T-cell (primary cell): ENCODE measurements around the gene SLC16A9. TPM values are rescaled to one million over a fixed set of nuclear protein-coding genes. Genes with fewer than 3 reads are reported as not detected.
"Not testable (repeated sequence)": the region's sequence is repeated elsewhere in the genome, so short reads cannot be mapped to it uniquely, and the experiment has no call there.

Source experiments
- ATAC-seq, 4 experiments: fragments of 200-7000 bp in 3 of 4; fragments of 150-1000 bp in 1 of 4; cut with Tn5 transposase; replicated peaks in 1 of 4; 1 replicate in 3 of 4; 2 replicates in 1 of 4; pipeline ENCODE4 v1.10.0; 2021; ENCODE audit warnings: moderate library complexity in 3 of 4, mild to moderate bottlenecking in 2 of 4, moderate number of reproducible peaks in 1 of 4
- CTCF ChIA-PET, 2 donors: fragments of 300-600 bp; sonication (Branson Sonifier 250); formaldehyde crosslinking; loops; one replicate each; lab custom pipeline; 2022; ENCODE audit warnings: antibody characterized with exemption in 2 of 2; lab: Charles Lee
- POLR2A ChIA-PET, 2 donors: fragments of 300-600 bp; sonication (Branson Sonifier 250); formaldehyde crosslinking; loops; one replicate each; lab custom pipeline; 2022; ENCODE audit warnings: antibody characterized with exemption in 2 of 2; lab: Charles Lee
- DNase-seq, 35 experiments: peaks; one replicate each; pipeline versions ENCODE4 v3.0.0 to v3.0.0-alpha.2; 2013 to 2023
- H3K27ac ChIP-seq: one replicate; pipeline ENCODE4 v1.5.1; 2013; ENCODE audit warnings: low read length
- H3K27me3 ChIP-seq, 2 experiments: replicated peaks in 1 of 2; 1 replicate in 1 of 2; 2 replicates in 1 of 2; pipeline versions ENCODE4 v1.6.1 to v1.7.0; 2013; ENCODE audit warnings: low read length in 1 of 2, mixed read lengths in 1 of 2; ENCODE audit not compliant: control insufficient read depth in 2 of 2, insufficient read depth in 2 of 2; ENCODE audit errors: extremely low read depth in 1 of 2
- H3K36me3 ChIP-seq, 2 donors: 1 replicate in 1 of 2; 2 replicates in 1 of 2; pipeline versions ENCODE4 v1.6.1 to v1.7.0; 2013; ENCODE audit warnings: low read length in 1 of 2; ENCODE audit not compliant: control insufficient read depth in 2 of 2, insufficient read depth in 1 of 2; ENCODE audit errors: extremely low read depth in 1 of 2
- H3K4me1 ChIP-seq, 2 experiments: 1 replicate in 1 of 2; 2 replicates in 1 of 2; pipeline versions ENCODE4 v1.6.1 to v1.7.0; 2013; ENCODE audit warnings: low read length in 2 of 2, mixed read lengths in 1 of 2; ENCODE audit not compliant: insufficient read depth in 2 of 2, control insufficient read depth in 1 of 2; ENCODE audit errors: extremely low read depth in 1 of 2
- H3K4me3 ChIP-seq, 2 donors: 1 replicate in 1 of 2; 2 replicates in 1 of 2; pipeline versions ENCODE4 v1.5.1 to v1.7.0; 2013; ENCODE audit warnings: mild to moderate bottlenecking in 2 of 2, low read length in 1 of 2, moderate library complexity in 1 of 2; ENCODE audit not compliant: control insufficient read depth in 1 of 2; ENCODE audit errors: extremely low read depth in 1 of 2
- H3K9me3 ChIP-seq: 2 replicates; pipeline ENCODE4 v1.7.0; 2013
- H3K27ac Mint-ChIP-seq, 2 donors: one replicate each; pipeline ENCODE4 v1.8.0; 2020 to 2021; ENCODE audit warnings: mild to moderate bottlenecking in 2 of 2, mixed read lengths in 2 of 2
- H3K27me3 Mint-ChIP-seq, 2 donors: one replicate each; pipeline ENCODE4 v1.8.0; 2021 to 2022; ENCODE audit warnings: mixed read lengths in 2 of 2
- H3K36me3 Mint-ChIP-seq: one replicate; pipeline ENCODE4 v1.8.0; 2021; ENCODE audit warnings: mixed read lengths
- H3K4me1 Mint-ChIP-seq, 3 donors: one replicate each; pipeline ENCODE4 v1.8.0; 2020 to 2022; ENCODE audit warnings: mixed read lengths in 3 of 3, mild to moderate bottlenecking in 1 of 3
- H3K4me3 Mint-ChIP-seq, 3 donors: one replicate each; pipeline ENCODE4 v1.8.0; 2020 to 2022; ENCODE audit warnings: mild to moderate bottlenecking in 3 of 3, mixed read lengths in 3 of 3, moderate library complexity in 3 of 3
- H3K9me3 Mint-ChIP-seq, 3 donors: one replicate each; pipeline ENCODE4 v1.8.0; 2020 to 2022; ENCODE audit warnings: mixed read lengths in 3 of 3
- WGBS: methylation state at CpG from one replicate; pipeline ENCODE4 v1.1.5; 2013; ENCODE audit warnings: missing lambda C conversion rate; ENCODE audit not compliant: insufficient coverage; 5-methylcytosine and 5-hydroxymethylcytosine counted together
- total RNA-seq, 35 experiments: library from RNA in 6 of 35; stranded (reverse) in 6 of 35; fragments of 120-200 nt in 1 of 35; gene quantifications; one replicate each; pipeline versions ENCODE4 v1.2.1 to v1.2.4 and lab custom pipeline; 2013 to 2026

SLC16A9 gene
- total RNA-seq, 5 donors from 2014 or later (not counting 1 experiment from before 2014, with no cell fraction given): 0.20 to 0.44 (median 0.20) TPM; not detected in 2

DNA sequence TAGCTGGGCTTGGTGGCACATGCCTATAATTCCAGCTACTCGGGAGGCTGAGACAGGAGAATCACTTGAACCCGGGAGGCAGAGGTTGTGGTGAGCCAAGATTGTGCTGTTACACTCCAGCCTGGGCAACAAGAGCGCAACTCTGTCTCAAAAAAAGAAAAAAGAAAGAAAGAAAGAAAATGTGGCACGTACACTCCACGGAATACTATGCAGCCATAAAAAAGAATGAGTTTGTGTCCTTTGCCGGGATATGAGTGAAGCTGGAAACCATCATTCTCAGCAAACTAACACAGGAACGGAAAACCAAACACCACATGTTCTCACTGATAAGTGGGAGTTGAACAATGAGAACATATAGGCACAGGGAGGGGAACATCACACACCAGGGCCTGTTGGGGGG is 46.4 kb downstream of the SLC16A9 start:
- H3K9me3 Mint-ChIP-seq, H3K27ac ChIP-seq, H3K4me1 Mint-ChIP-seq, H3K4me3 Mint-ChIP-seq, H3K36me3 Mint-ChIP-seq, H3K36me3 ChIP-seq, H3K9me3 ChIP-seq, DNase-seq, H3K27me3 ChIP-seq, H3K4me3 ChIP-seq, ATAC-seq, H3K4me1 ChIP-seq, H3K27ac Mint-ChIP-seq, H3K27me3 Mint-ChIP-seq, POLR2A ChIA-PET: not testable (repeated sequence)
- CTCF ChIA-PET: interaction anchor here in 1 of 2 donors (0.6 kb wide), 2 partner anchors 44 to 81 kb away, joined by 3 to 4 read pairs; no protein-coding TSS in a partner anchor
- 90% methylated on average over 2 of the region's 7 CpGs for WGBS

DNA sequence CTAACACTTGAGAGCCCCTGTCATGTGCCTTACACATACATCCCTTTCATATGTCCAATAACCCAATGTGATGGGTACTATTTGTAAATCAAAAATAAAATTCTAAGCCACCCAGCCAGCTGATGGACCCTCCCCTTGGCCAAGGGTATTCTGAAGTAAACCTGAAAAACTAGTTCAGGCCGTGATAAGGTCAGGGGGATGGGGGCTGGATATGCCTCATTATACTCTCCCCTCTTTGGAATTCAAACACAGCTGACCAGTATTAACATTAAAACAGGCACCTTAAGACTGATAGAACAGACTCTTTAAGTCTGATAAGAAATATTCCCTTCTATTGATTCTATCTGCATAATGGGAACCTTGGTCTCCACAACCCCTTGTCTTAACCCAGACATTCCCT is 51.9 kb downstream of the SLC16A9 start:
- ChIA-PET POLR2A (no interaction called here), CTCF (no interaction called here)
- Histone ChIP-seq H3K4me1 (no peaks in the 10 kb centered on the region), H3K36me3 (no peaks in the 10 kb centered on the region), H3K27me3 (no peaks in the 10 kb centered on the region), H3K27ac (no peak overlapping the region), H3K9me3 (no peaks in the 10 kb centered on the region), H3K4me3 (no peak overlapping the region)
- Mint-ChIP-seq H3K36me3 (no peaks in the 10 kb centered on the region), H3K4me3 (no peak overlapping the region), H3K27me3 (peaks cover 4 to 8% of the 10 kb centered on the region in 2 donors), H3K4me1 (peaks cover 8 to 10% (median 10%) of the 10 kb centered on the region in 3 donors), H3K9me3 (peaks cover 0 to 5% (median 4%) of the 10 kb centered on the region in 3 donors), H3K27ac (no peak overlapping the region)
- no CpG with 5 or more reads among the region's 1 CpG for WGBS
- DNase-seq (no peak), ATAC-seq (no peak)

DNA sequence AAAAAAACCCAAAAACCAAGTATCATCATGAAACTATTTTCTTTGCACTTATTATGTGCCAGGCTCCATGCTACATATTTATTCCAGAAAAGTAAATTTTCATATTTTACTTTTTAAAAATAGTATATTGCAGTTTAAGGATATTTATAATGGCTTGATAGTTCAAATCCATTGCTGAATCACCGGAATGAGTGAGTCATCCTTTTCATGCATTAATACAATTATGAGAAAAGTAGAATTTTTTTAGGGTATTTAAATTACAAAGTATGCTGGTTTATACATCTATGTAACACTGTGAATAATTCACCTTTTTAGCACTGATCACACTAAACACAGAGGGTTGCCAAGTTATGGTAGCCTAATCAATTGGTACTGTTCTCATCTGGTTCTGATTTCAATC is 54.3 kb downstream of the SLC16A9 start:
- H3K9me3 ChIP-seq: no peaks in the 10 kb centered on the region
- ChIA-PET POLR2A (no interaction called here), CTCF (no interaction called here)
- Mint-ChIP-seq H3K36me3 (no peaks in the 10 kb centered on the region), H3K9me3 (peaks cover 0 to 5% (median 4%) of the 10 kb centered on the region in 3 donors), H3K4me3 (no peak overlapping the region), H3K27ac (no peak overlapping the region), H3K4me1 (peaks cover 8 to 10% (median 10%) of the 10 kb centered on the region in 3 donors), H3K27me3 (peaks cover 4 to 8% of the 10 kb centered on the region in 2 donors)
- no CpG with 5 or more reads among the region's 1 CpG for WGBS
- no peaks in the 10 kb centered on the region for H3K4me1 ChIP-seq
- H3K27me3 ChIP-seq: no peaks in the 10 kb centered on the region
- H3K36me3 ChIP-seq: no peaks in the 10 kb centered on the region
- H3K27ac ChIP-seq: no peak overlapping the region
- no peak for ATAC-seq
- H3K4me3 ChIP-seq: no peak overlapping the region
- DNase-seq: no peak

DNA sequence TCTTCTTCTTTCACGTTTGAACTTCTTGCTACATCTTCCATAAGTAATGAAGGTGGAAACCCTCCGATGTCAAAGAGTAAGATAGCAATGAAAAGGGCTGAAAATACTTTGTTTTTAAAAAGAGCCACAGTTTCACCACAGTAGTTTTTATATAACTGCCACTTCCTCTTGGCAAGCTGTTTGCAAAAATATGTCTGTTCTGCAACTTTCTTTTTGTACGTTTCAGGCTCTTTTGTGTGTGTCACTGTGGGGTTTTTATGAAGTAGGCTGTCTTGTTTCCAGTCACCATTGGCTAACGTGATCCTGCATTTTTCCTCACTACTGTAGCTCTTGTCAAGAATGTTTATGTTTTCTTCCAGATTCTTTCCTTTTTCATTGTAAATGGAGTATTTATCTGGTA is 55.6 kb downstream of the SLC16A9 start:
- Histone ChIP-seq H3K27me3 (no peaks in the 10 kb centered on the region), H3K9me3 (no peaks in the 10 kb centered on the region), H3K27ac (no peak overlapping the region), H3K4me3 (no peak overlapping the region), H3K36me3 (no peaks in the 10 kb centered on the region), H3K4me1 (no peaks in the 10 kb centered on the region)
- WGBS: no CpG with 5 or more reads among the region's 4 CpGs
- POLR2A ChIA-PET: no interaction called here
- DNase-seq: no peak
- peaks cover 0 to 3% of the 10 kb centered on the region in 2 donors for H3K27me3 Mint-ChIP-seq
- no peak overlapping the region for H3K27ac Mint-ChIP-seq
- no peaks in the 10 kb centered on the region for H3K9me3 Mint-ChIP-seq
- ATAC-seq: no peak
- CTCF ChIA-PET: interaction anchor here in 1 of 2 donors (0.5 kb wide), 1 partner anchor 29 kb away, joined by 4 read pairs; no protein-coding TSS in a partner anchor
- no peak overlapping the region for H3K4me3 Mint-ChIP-seq
- H3K4me1 Mint-ChIP-seq: peaks cover 8 to 10% (median 10%) of the 10 kb centered on the region in 3 donors
- H3K36me3 Mint-ChIP-seq: no peaks in the 10 kb centered on the region

DNA sequence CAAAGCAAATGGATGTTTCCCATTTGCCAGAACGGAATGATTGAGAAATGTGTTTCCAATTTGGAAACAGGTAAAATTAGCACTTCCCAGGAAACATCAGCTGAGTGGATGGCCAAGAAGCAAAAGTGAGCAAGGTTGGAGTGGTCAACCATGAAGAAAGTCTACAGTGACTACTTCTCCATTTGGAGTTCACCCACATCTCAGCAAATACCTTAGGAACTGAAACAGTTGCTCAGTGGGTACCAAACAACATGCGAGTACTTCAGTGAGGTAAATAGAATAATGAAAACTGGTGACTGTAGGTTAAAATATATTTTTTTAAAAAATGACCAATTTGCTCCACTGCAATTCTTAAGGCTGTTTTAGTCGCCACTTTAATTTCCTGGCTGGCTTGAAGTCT is 57.7 kb downstream of the SLC16A9 start:
- DNase-seq (no peak), ATAC-seq (no peak)
- H3K27me3 Mint-ChIP-seq: no peaks in the 10 kb centered on the region
- Histone ChIP-seq H3K27me3 (peaks cover 0 to 3% of the 10 kb centered on the region in 2 experiments), H3K27ac (no peak overlapping the region), H3K4me3 (no peak overlapping the region), H3K4me1 (no peaks in the 10 kb centered on the region), H3K36me3 (no peaks in the 10 kb centered on the region), H3K9me3 (no peaks in the 10 kb centered on the region)
- H3K36me3 Mint-ChIP-seq: no peaks in the 10 kb centered on the region
- CTCF ChIA-PET: no interaction called here
- 67% methylated on average over 1 of the region's 3 CpGs for WGBS
- POLR2A ChIA-PET: no interaction called here
- no peaks in the 10 kb centered on the region for H3K9me3 Mint-ChIP-seq
- H3K4me3 Mint-ChIP-seq: no peak overlapping the region
- H3K27ac Mint-ChIP-seq: no peak overlapping the region
- H3K4me1 Mint-ChIP-seq: peaks cover 8 to 10% (median 10%) of the 10 kb centered on the region in 3 donors

DNA sequence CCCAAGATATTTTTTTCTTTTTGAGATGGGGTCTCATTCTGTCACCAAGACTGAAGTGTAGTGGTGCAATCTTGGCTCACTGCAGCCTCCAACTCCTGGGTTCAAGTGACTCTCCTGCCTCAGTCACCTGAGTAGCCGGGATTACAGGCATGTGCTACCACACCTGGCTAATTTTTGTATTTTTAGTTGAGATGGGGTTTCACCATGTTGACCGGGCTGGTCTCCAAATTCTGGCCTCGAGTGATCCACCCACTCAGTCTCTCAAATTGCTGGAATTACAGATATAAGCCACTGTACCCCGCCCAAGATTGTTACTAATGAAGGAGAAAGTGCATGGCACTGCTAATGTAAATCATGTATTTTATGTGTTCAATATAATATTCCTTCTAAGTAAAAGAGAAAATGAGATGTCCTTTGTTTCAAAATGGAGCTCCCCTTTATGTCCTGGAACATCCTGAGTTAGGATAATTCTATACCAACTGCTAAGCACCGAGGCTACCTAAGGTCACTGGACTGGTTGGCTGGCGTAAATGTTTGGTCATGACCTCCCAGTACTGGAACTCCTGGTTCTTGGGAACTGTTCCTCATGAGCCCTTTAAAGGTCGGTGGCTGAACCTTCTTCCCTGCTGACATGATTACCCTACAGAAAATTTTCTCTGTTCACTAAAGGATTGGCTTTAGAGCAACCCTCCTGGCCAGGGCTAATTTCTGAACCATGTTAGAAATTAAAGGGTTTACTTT is 59.9 kb downstream of the SLC16A9 start:
- ATAC-seq (no peak), DNase-seq (no peak)
- POLR2A ChIA-PET: interaction anchor here in 1 of 2 donors (0.6 kb wide), 1 partner anchor 274 kb away, joined by 4 read pairs; no protein-coding TSS in a partner anchor
- H3K9me3 ChIP-seq: no peaks in the 10 kb centered on the region
- H3K36me3 ChIP-seq: no peaks in the 10 kb centered on the region
- Mint-ChIP-seq H3K4me3 (no peak overlapping the region), H3K27me3 (no peaks in the 10 kb centered on the region), H3K9me3 (peaks cover 1 to 11% (median 5%) of the 10 kb centered on the region in 3 donors), H3K4me1 (peaks cover 8 to 10% (median 10%) of the 10 kb centered on the region in 3 donors), H3K36me3 (no peaks in the 10 kb centered on the region), H3K27ac (no peak overlapping the region)
- H3K4me3 ChIP-seq: no peak overlapping the region
- H3K27ac ChIP-seq: no peak overlapping the region
- no peaks in the 10 kb centered on the region for H3K4me1 ChIP-seq
- WGBS: 92% methylated on average over 2 of the region's 7 CpGs
- CTCF ChIA-PET: interaction anchor here in 1 of 2 donors (0.5 to 0.6 kb wide), 2 partner anchors 10 to 1259 kb away, joined by 3 read pairs; no protein-coding TSS in a partner anchor
- peaks cover 0 to 11% of the 10 kb centered on the region in 2 experiments for H3K27me3 ChIP-seq
